IPS DF 6.9 (cell line): ENCODE data around the gene PDE5A.

Experiments
- DNase-seq: peaks from one replicate; pipeline ENCODE4 v3.0.0-alpha.2; 2013; ENCODE audit warnings: low read depth, low spot score
- H3K27ac ChIP-seq: one replicate; pipeline ENCODE4 v1.5.1; 2013; ENCODE audit warnings: low read length, control low read depth
- H3K27me3 ChIP-seq: 2 replicates; pipeline ENCODE4 v1.6.1; 2013; ENCODE audit warnings: mild to moderate bottlenecking, low read length; ENCODE audit not compliant: control insufficient read depth, insufficient read depth
- H3K36me3 ChIP-seq: 2 replicates; pipeline ENCODE4 v1.6.1; 2013; ENCODE audit warnings: low read length; ENCODE audit not compliant: control insufficient read depth, insufficient read depth
- H3K4me1 ChIP-seq: 2 replicates; pipeline ENCODE4 v1.6.1; 2013; ENCODE audit warnings: low read length; ENCODE audit not compliant: control insufficient read depth, insufficient read depth
- H3K4me3 ChIP-seq: 2 replicates; pipeline ENCODE4 v1.5.1; 2013; ENCODE audit warnings: mild to moderate bottlenecking, low read length
- H3K9me3 ChIP-seq: 2 replicates; pipeline ENCODE4 v1.6.1; 2013; ENCODE audit warnings: low read length, inconsistent platforms; ENCODE audit not compliant: control insufficient read depth, insufficient read depth
- WGBS: extraction: QIAGEN DNeasy Blood & Tissue Kit; methylation state at CpG from one replicate; pipeline ENCODE4 v1.1.7; 2013; ENCODE audit warnings: mixed read lengths, missing lambda C conversion rate; ENCODE audit not compliant: insufficient read length, insufficient coverage; 5-methylcytosine and 5-hydroxymethylcytosine counted together

The PDE5A gene

DNA sequence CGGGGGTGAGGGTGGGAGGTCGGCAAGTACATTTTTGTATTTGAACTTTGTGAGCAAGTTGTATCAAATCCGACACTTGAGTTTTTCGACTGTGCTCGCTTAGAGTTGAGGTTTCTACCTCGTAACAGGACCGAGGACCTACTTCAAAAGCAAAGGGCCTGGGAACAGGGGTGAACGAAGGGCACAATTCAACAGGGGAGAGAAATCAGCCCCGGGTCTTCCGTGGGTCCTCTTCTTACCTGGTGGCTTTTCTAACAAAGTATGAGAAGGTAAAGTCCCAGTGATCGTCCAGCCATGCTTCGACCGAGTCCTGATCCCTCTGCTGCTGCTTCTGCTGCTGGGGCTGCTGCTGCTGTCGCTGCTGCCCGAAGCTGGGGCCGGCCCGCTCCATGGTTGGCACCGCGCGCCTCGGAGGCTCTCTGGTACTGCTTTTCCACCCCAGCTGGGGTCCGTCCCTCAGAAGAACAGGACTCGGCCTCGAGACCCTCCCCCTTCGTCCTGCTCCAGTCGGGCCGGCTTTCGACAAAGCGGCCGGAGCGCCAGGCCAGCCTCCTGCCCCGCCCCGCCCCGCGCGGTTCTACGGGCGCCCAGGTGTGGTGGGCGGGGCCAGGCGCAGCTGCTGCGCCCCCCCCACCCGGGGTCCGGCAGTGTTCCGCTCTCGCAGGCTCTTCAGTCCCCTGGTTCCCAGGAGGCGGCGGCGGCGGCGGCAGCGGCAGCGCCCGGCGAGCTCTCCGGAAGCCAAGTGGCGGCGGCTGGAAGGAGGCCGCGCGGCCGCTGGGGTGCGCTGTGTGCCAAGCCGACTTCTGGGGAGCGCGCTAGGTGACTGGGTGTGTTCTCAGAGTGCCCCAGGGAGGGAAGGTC, at the start of gene PDE5A:
TSS of gene PDE5A (minus strand) at position 524 of the 861 bp plus-strand sequence. CDS start at position 391, 133 bp downstream.
- no peaks in the 10 kb centered on the region for H3K36me3 ChIP-seq
- no peaks in the 10 kb centered on the region for H3K27me3 ChIP-seq
- peak within 1 kb of the TSS; percentile 83 for H3K4me3 ChIP-seq
- no peaks in the 10 kb centered on the region for H3K9me3 ChIP-seq
- DNase-seq = peak; percentile 72
- H3K4me1 ChIP-seq = 0 out of 2 replicates have a peak, but pooled peaks cover 1% of the 10 kb centered on the region
- no peak within 1 kb of the TSS for H3K27ac ChIP-seq
- WGBS = no CpG with 5 or more reads among the region's 65 CpGs

DNA sequence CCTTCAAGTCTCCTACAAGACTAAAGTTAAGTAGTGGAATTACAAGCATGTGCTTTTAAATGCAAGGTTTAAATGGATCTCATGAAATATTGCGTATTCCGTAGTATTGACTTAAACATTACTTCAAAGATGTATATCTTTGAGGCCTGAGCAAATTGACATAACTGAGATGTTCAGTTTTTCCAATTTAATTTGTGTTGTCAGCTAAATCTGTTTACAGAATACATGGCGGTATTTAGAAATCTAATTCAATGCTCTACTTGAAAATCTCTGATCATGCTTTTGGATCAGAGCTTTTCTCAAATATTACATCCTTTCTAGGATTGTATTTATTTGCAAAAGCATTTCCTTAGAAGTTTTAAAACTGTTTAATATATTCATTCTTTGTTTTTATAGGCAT, 47.5 kb upstream of the PDE5A start:
- Histone ChIP-seq H3K27me3 (no peaks in the 10 kb centered on the region), H3K27ac (no peak overlapping the region), H3K4me3 (no peak overlapping the region), H3K36me3 (no peaks in the 10 kb centered on the region), H3K4me1 (no peaks in the 10 kb centered on the region), H3K9me3 (no peaks in the 10 kb centered on the region)
- DNase-seq = no peak
- WGBS = no CpG with 5 or more reads among the region's 3 CpGs

DNA sequence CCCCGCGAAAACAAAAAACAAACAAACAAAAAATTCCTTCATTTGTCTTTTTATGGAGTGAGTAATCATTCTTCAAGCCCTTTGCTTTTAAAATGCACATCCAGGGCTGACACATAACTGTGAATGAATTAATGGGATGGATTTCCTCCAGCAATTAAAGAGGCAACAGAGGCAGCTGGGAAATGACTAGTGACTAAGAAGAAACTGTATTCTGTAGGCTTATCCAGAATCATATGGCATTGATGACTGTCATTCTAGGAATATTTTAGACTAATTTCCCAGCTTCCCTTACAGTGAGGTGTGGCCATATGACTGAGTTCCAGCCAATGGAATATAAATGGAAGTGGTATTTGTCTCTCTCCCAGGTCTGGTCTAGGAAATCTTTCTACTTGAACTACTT, 46.8 kb upstream of the PDE5A start:
- H3K4me3 ChIP-seq = no peak overlapping the region
- no peaks in the 10 kb centered on the region for H3K36me3 ChIP-seq
- DNase-seq = no peak
- 100% methylated on average over 2 of the region's 2 CpGs for WGBS
- no peak overlapping the region for H3K27ac ChIP-seq
- H3K9me3 ChIP-seq = no peaks in the 10 kb centered on the region
- H3K4me1 ChIP-seq = no peaks in the 10 kb centered on the region
- no peaks in the 10 kb centered on the region for H3K27me3 ChIP-seq

DNA sequence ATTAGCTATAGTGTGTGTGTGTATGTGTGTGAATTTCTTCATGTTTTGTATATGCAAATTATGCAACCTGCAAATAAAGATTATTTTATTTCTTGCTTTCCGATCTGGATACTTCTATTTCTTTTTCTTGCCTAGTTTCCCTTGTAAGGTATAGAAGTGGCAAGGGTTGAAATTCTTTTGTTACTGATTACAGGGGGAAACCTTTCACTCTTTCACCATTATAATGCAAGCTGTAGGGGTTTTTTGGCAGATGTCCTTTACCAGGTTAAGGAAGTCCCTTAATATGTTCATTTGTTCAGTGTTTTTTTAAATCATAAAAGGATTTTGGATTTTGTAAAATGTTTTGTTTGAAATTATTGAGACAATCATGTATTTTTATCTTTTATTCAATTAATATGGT, 44.3 kb upstream of the PDE5A start:
- Histone ChIP-seq H3K36me3 (no peaks in the 10 kb centered on the region), H3K4me3 (no peak overlapping the region), H3K27ac (no peak overlapping the region), H3K27me3 (no peaks in the 10 kb centered on the region), H3K4me1 (no peaks in the 10 kb centered on the region), H3K9me3 (no peaks in the 10 kb centered on the region)
- no peak for DNase-seq
- no CpG with 5 or more reads among the region's 1 CpG for WGBS

DNA sequence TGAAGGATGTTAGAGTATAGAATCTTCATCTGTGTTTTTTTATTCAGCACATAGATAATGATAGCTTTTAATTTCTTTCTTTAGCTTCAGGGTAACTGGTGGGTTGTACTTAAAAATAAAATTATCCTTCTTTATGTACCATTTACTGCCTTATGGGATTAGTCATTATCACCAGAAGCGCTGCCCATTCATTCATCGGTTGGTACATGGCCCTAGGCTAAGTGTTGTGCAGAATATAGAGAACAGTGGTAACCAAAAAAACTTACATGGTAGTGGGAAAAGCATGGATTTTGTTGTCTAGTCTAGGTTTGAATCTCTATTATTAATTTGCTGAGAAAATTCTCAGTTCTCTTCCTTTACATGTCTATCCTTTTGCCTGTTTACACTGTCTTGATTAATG, 43.5 kb upstream of the PDE5A start:
- DNase-seq = no peak

DNA sequence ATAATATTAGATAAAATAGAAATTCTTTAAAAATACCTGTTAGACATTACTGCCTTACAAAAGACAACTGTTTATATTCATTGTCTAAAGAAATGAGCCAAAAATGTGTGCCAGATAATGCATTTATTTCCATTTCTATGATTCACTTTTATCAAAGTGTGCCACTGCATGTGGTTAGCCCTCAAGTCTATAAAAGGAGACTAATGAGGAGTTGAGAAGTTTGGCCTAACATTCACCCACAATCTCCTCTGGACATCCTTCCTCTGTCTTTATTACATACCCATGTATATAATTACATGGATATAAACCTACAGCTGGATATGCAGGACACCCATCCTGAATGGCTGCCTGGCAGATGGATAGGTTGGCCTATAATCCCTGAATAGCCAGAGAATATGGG, 42.6 kb upstream of the PDE5A start:
- H3K27me3 ChIP-seq = no peaks in the 10 kb centered on the region
- DNase-seq = no peak
- no peak overlapping the region for H3K4me3 ChIP-seq
- H3K27ac ChIP-seq = no peak overlapping the region
- H3K9me3 ChIP-seq = no peaks in the 10 kb centered on the region
- H3K36me3 ChIP-seq = no peaks in the 10 kb centered on the region
- no peaks in the 10 kb centered on the region for H3K4me1 ChIP-seq

More for the DNA sequence above, 43.5 kb upstream of the PDE5A start:
- no peak overlapping the region for H3K27ac ChIP-seq
- no peaks in the 10 kb centered on the region for H3K36me3 ChIP-seq
- no peaks in the 10 kb centered on the region for H3K9me3 ChIP-seq
- no CpG with 5 or more reads among the region's 2 CpGs for WGBS
- H3K4me1 ChIP-seq = no peaks in the 10 kb centered on the region
- H3K4me3 ChIP-seq = no peak overlapping the region
- no peaks in the 10 kb centered on the region for H3K27me3 ChIP-seq

DNA sequence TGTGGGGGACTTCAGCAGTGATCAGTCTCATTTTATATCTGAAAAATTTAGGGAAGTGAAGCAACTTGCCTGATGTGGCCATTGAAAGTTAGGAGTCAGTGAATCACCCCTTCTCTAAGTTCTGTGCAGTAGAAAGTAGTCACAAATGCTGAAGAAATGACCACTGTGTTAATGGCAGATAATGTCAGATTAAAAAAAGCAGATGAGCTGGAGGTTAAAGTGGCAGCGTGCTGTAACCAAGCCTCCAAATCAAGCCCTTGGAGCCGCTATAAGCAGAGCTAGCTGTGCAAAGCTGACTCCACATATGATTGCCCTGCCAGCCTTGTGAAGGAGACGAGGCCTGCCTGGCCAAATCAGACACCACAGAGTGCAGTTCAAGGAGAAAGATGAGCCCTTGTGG, 39.2 kb upstream of the PDE5A start:
- DNase-seq = no peak
- Histone ChIP-seq H3K4me3 (no peak overlapping the region), H3K4me1 (no peaks in the 10 kb centered on the region), H3K27ac (no peak overlapping the region), H3K9me3 (no peaks in the 10 kb centered on the region), H3K36me3 (no peaks in the 10 kb centered on the region), H3K27me3 (no peaks in the 10 kb centered on the region)
- no CpG with 5 or more reads among the region's 3 CpGs for WGBS

DNA sequence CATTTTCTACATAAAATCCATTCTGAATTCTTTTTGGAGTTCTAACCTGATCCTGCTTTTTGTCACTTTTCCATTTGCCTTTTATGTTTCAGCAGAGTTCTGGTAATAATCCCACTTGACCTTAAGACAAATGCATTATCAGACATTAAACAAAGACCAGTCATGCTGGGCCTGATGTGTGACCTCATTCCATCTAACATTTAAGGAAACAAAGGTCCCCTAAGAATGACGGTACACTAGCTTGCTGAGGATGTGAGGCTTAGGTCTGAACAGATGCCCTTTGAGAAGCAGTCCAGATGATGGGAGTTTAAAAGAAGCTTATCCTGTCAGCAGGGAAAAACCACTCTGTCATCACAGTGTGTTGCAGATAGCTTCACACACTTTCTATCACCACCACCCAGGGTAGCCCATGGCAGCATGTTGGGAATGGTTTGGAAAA, 38.1 kb upstream of the PDE5A start:
- Histone ChIP-seq H3K27me3 (no peaks in the 10 kb centered on the region), H3K4me1 (no peaks in the 10 kb centered on the region), H3K36me3 (no peaks in the 10 kb centered on the region), H3K27ac (no peak overlapping the region), H3K9me3 (no peaks in the 10 kb centered on the region), H3K4me3 (no peak overlapping the region)
- WGBS = no CpG with 5 or more reads among the region's 1 CpG
- no peak for DNase-seq

DNA sequence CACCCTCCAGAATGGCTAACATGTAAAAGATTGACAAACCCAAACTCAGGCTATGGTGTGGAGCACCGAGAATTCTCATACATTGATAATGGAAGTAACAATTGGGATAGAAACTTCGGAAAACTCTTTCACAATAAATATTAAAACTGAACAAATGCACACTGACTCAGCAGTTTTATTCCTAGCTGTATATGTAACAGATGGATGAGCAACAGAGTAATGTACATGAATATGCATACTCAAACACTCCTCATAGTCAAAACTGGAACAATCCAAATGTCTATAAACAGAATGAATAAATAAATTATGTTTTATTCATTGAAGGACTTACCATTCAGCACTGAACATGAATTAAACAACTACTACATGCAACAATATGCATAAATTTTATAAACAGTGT, 37.1 kb upstream of the PDE5A start:
- H3K27ac ChIP-seq = no peak overlapping the region
- no peak for DNase-seq
- WGBS = no CpG with 5 or more reads among the region's 2 CpGs
- H3K27me3 ChIP-seq = no peaks in the 10 kb centered on the region
- no peak overlapping the region for H3K4me3 ChIP-seq
- no peaks in the 10 kb centered on the region for H3K9me3 ChIP-seq
- no peaks in the 10 kb centered on the region for H3K4me1 ChIP-seq
- no peaks in the 10 kb centered on the region for H3K36me3 ChIP-seq

DNA sequence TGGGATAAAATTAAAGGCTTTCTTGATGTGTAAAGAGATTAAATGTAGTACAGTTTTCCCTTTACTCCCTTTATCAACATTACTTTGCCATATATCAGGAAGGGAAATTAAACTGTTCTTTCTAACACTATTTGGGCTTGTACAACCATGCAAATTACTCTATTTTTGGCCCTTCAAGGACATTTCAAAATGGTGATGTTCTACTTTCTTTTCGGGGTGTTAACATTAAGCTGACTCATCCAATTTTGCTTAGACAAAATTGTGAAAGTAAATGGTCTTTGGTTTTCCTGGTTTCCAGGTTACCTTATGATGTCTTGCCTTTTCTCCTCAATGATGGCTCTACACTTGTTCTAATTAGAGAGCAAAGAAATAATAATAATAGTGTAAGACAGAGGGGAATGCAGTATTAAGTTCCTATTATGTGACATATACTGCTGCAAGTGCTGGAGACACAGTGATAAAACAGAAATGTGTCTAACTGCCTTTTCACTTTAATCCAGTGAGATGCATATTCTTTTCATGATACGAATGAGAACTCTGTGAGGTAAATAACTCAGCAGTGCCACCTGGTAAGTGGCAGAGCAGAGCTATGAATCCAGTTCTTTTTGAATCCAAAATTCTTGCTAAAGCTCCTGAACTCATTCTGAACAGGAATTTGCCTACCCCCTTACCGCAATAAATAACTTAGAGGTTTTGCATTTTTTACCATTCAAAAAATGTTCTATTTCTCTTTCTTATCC, 35.7 kb upstream of the PDE5A start:
- no peaks in the 10 kb centered on the region for H3K27me3 ChIP-seq
- DNase-seq = no peak
- no peaks in the 10 kb centered on the region for H3K36me3 ChIP-seq
- no peak overlapping the region for H3K4me3 ChIP-seq
- no CpG with 5 or more reads among the region's 3 CpGs for WGBS
- no peaks in the 10 kb centered on the region for H3K9me3 ChIP-seq
- no peak overlapping the region for H3K27ac ChIP-seq
- H3K4me1 ChIP-seq = no peaks in the 10 kb centered on the region
